Measurements from ENCODE around the gene PCDHGA5.
A peak's percentile ranks its signal among the peaks of the same experiment; 100 is the strongest.

PCDHGA5 gene

GRCh38 chr5:141354900-141355469 lies 9.0 kb upstream of the PCDHGA5 start, which contains the start of gene PCDHGA4:
Gene PCDHGA4, plus strand, starts transcription at chr5:141355021. Its CDS starts 87 bp downstream, at chr5:141355108.
- Histone ChIP-seq H3K27ac (ENCODE audit: low read length) (no peak within 1 kb of the TSS), H3K79me2 (ENCODE audit: low read length) (no peaks in the 10 kb centered on the region), H3K4me1 (ENCODE audit: low read length) (0 out of 2 replicates have a peak, but pooled peaks cover 3% of the 10 kb centered on the region), H3K9me3 (ENCODE audit: insufficient read depth, low read length) (no peaks in the 10 kb centered on the region), H3K27me3 (ENCODE audit: low read depth, low read length) (no peaks in the 10 kb centered on the region), H4K20me1 (ENCODE audit: insufficient read depth, low read length) (no peaks in the 10 kb centered on the region), H3K4me2 (ENCODE audit: low read length) (0 out of 2 replicates have a peak within 1 kb of the TSS, but pooled peaks have one; percentile 32), H3K4me3 (ENCODE audit: low read length) (no peak within 1 kb of the TSS), H2AFZ (ENCODE audit: low read depth, low read length) (no peak within 1 kb of the TSS), H3K36me3 (replicated peaks; ENCODE audit: low read depth, low read length) (no peaks in the 10 kb centered on the region), H3K9ac (ENCODE audit: low read length) (no peak within 1 kb of the TSS)
- TF ChIP-seq CTCF (IDR thresholded peaks at IDR 0.05; ENCODE audit: low read depth, low read length) (peak; percentile 50), EZH2phosphoT487 (IDR thresholded peaks at IDR 0.05; ENCODE audit: low read depth) (no peak)

- TF ChIP-seq EZH2phosphoT487 (IDR thresholded peaks at IDR 0.05; ENCODE audit: low read depth) (no peak), CTCF (IDR thresholded peaks at IDR 0.05; ENCODE audit: low read depth, low read length) (no peak)
- H3K4me3 ChIP-seq (ENCODE audit: low read length), result no peak overlapping the region
Observed at GRCh38 chr5:141355641-141356040, 8.3 kb upstream of the PCDHGA5 start.

GRCh38 chr5:141356133-141356532 lies 7.8 kb upstream of the PCDHGA5 start:
- H3K4me1 ChIP-seq (ENCODE audit: low read length), result 0 out of 2 replicates have a peak, but pooled peaks cover 3% of the 10 kb centered on the region
- no peaks in the 10 kb centered on the region for H3K36me3 ChIP-seq (replicated peaks; ENCODE audit: low read depth, low read length)
- H3K27me3 ChIP-seq (ENCODE audit: low read depth, low read length), result no peaks in the 10 kb centered on the region
- H2AFZ ChIP-seq (ENCODE audit: low read depth, low read length), result no peak overlapping the region
- H3K79me2 ChIP-seq (ENCODE audit: low read length), result no peaks in the 10 kb centered on the region
- H3K4me3 ChIP-seq (ENCODE audit: low read length), result no peak overlapping the region
- H3K9ac ChIP-seq (ENCODE audit: low read length), result no peak overlapping the region
- H4K20me1 ChIP-seq (ENCODE audit: insufficient read depth, low read length), result no peaks in the 10 kb centered on the region
- TF ChIP-seq EZH2phosphoT487 (IDR thresholded peaks at IDR 0.05; ENCODE audit: low read depth) (no peak), CTCF (IDR thresholded peaks at IDR 0.05; ENCODE audit: low read depth, low read length) (no peak)
- no peak overlapping the region for H3K4me2 ChIP-seq (ENCODE audit: low read length)
- H3K9me3 ChIP-seq (ENCODE audit: insufficient read depth, low read length), result no peaks in the 10 kb centered on the region
- H3K27ac ChIP-seq (ENCODE audit: low read length), result no peak overlapping the region

More at GRCh38 chr5:141355641-141356040, 8.3 kb upstream of the PCDHGA5 start:
- H3K9me3 ChIP-seq (ENCODE audit: insufficient read depth, low read length), result no peaks in the 10 kb centered on the region
- no peaks in the 10 kb centered on the region for H3K36me3 ChIP-seq (replicated peaks; ENCODE audit: low read depth, low read length)
- H2AFZ ChIP-seq (ENCODE audit: low read depth, low read length), result no peak overlapping the region
- H3K9ac ChIP-seq (ENCODE audit: low read length), result no peak overlapping the region
- no peaks in the 10 kb centered on the region for H4K20me1 ChIP-seq (ENCODE audit: insufficient read depth, low read length)
- H3K4me2 ChIP-seq (ENCODE audit: low read length), result no peak overlapping the region
- no peak overlapping the region for H3K27ac ChIP-seq (ENCODE audit: low read length)
- no peaks in the 10 kb centered on the region for H3K79me2 ChIP-seq (ENCODE audit: low read length)
- 0 out of 2 replicates have a peak, but pooled peaks cover 3% of the 10 kb centered on the region for H3K4me1 ChIP-seq (ENCODE audit: low read length)
- no peaks in the 10 kb centered on the region for H3K27me3 ChIP-seq (ENCODE audit: low read depth, low read length)

GRCh38 chr5:141356950-141357349 lies 7.0 kb upstream of the PCDHGA5 start:
- Histone ChIP-seq H3K4me2 (ENCODE audit: low read length) (no peak overlapping the region), H3K4me1 (ENCODE audit: low read length) (0 out of 2 replicates have a peak, but pooled peaks cover 3% of the 10 kb centered on the region), H3K27me3 (ENCODE audit: low read depth, low read length) (no peaks in the 10 kb centered on the region), H3K27ac (ENCODE audit: low read length) (no peak overlapping the region), H3K9ac (ENCODE audit: low read length) (no peak overlapping the region), H3K79me2 (ENCODE audit: low read length) (no peaks in the 10 kb centered on the region), H3K4me3 (ENCODE audit: low read length) (no peak overlapping the region), H3K36me3 (replicated peaks; ENCODE audit: low read depth, low read length) (no peaks in the 10 kb centered on the region), H4K20me1 (ENCODE audit: insufficient read depth, low read length) (no peaks in the 10 kb centered on the region), H2AFZ (ENCODE audit: low read depth, low read length) (no peak overlapping the region), H3K9me3 (ENCODE audit: insufficient read depth, low read length) (no peaks in the 10 kb centered on the region)
- no peak for TF ChIP-seq EZH2phosphoT487 (IDR thresholded peaks at IDR 0.05; ENCODE audit: low read depth)
- no peak for TF ChIP-seq CTCF (IDR thresholded peaks at IDR 0.05; ENCODE audit: low read depth, low read length)

All from OCI-LY3 (cell line).